ENCODE measurements around the gene DIP2C. TPM values are rescaled to one million over a fixed set of nuclear protein-coding genes. Genes with fewer than 3 reads are reported as not detected.
"Not testable (repeated sequence)": the region's sequence is repeated elsewhere in the genome, so short reads cannot be mapped to it uniquely, and the experiment has no call there.

DIP2C gene
- total RNA-seq, 2 donors from 2014 or later: 21.6 to 30.5 TPM

DNA sequence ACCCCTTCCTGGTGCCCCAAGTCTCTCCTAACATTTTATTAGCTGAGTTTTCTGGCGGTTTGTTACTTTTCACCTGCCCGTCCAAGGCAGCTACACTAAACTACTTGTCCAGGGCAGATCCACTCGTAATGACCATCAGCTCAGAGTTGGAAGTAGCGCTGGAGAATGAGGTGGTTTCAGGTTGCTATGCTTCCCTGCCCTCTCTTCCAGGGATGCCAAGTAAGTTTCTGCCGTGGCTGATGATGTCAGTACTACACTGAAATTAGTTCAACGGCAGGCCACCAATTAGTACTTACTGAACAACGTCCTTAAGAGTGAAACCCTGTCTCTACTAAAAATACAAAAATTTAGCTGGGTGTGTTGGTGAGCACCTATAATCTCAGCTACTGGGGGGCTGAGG lies 55.2 kb downstream of the DIP2C start:
- ATAC-seq (peak in 1 of 2 donors; percentile 39), DNase-seq (no peak)
- intact Hi-C loops (cut with DNase I): no loop called here

DNA sequence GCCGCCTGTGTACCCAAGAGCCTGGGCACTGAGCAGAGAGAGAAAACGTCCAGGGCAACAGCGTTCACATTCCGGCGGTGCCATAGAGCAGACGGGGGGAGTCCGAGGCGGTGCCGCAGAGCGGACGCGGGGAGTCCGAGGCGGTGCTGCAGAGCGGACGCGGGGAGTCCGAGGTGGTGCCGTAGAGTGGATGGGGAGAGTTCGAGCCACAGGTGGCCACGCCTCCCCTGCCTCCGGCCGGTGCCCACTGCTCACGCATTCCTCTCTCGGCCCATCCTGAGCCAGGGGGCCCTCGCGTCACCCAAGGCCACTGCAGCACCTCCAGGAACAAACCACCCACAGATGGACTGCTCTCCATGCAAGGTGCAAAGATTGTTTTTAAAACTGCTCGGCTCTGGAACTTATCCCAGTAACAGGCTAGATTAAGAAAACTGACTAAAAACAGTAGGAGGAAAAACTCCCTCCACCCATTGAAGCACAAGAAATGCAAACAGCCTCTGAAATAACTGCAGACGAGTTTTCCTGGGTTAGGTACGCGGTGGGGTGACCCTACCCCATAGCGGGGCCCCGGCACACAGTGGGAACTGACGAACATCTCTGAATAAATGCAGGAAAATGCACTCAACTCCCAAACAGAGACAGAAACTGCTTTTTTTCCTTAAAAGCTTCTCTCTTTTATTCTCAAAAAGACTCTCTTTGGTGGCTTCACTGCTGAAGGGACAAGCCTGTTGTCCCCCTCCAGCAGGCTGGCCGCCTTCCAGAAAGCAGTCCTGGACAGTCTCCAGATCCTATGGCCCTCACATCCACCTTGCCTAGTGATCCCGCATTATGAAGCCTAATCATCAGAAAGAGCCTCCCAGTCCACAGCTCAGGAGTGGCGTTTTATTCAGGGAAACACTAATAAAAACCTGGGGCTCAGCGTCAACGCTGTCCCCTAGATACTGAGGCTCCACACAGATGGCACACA lies 55.9 kb downstream of the DIP2C start:
- intact Hi-C loops (cut with DNase I): no loop called here
- no peak for DNase-seq
- ATAC-seq: peak in 1 of 2 donors; percentile 26

DNA sequence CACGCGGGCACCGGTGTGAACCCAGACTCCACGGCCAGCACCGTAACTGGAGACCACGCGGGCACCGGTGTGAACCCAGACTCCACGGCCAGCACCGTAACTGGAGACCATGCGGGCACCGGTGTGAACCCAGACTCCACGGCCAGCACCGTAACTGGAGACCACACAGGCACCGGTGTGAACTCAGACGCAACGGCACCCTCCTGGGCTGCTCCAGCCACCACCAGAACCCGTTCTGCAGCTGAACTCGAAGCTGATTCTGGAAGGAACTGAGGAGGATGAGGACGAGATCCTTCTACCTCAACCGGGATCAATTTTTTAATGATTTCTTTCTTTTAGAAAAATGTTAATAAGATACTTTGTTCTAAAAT lies 56.7 kb downstream of the DIP2C start:
- intact Hi-C loops (cut with DNase I); ATAC-seq; DNase-seq: not testable (repeated sequence)

DNA sequence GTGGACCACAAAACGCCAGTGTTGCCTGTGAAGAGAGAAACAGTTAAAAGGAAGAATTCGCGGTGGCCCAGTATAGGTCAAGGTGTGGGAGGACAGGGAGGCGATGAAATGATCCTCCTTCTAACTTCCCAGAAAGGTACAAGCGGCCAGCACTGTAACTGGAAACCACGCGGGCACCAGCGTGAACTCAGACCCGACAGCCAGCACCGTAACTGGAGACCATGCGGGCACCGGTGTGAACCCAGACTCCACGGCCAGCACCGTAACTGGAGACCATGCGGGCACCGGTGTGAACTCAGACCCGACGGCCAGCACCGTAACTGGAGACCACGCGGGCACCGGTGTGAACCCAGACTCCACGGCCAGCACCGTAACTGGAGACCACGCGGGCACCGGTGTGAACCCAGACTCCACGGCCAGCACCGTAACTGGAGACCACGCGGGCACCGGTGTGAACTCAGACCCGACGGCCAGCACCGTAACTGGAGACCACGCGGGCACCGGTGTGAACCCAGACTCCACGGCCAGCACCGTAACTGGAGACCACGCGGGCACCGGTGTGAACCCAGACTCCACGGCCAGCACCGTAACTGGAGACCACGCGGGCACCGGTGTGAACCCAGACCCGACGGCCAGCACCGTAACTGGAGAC lies 57.2 kb downstream of the DIP2C start:
- ATAC-seq; intact Hi-C loops (cut with DNase I); DNase-seq: not testable (repeated sequence)

DNA sequence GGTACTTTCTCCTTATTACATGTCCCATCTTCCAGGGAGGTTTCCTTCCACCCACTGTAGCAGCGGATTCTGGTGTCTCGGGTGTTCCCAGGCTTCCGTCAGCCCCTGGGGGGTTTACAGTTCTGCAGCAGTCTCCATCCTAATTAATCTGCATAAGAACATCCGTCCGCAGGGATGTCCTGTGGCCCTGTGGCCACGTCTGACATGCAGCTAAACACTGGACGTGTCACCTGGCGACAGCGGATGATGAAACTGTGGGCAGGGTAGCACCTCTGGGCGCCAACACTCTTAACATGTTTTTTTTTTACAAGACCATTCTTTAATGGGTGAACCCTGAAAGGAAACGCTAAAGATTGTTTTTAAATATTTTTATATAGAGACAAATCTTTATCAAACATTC lies 58.2 kb downstream of the DIP2C start:
- ATAC-seq: no peak
- DNase-seq: no peak
- intact Hi-C loops (cut with DNase I): no loop called here

DNA sequence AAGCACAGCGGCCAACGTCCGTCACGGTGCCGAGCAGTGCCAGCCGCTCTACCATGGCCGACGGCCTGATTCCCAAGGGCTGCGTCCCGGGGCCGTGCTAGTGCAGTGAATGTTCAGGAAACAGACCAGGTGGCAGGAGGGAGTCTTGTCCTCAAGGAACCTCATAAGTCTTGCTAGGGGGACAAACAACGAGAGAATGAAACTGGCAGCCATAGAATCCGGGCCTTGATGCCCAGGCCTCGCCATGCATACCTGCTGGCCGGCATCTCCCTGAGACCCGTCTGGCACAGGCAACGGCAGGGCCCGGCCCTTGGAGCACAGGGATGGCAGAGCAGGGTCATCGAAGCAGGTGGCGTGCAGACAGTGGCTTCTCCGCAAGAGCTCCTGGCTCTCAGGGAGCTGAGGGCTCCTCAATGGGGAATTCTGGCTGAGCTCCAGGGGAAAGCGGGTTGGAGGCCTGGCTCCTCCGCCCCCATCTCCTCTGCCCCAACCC lies 58.8 kb downstream of the DIP2C start:
- intact Hi-C loops (cut with DNase I): no loop called here
- DNase-seq (no peak), ATAC-seq (no peak)

DNA sequence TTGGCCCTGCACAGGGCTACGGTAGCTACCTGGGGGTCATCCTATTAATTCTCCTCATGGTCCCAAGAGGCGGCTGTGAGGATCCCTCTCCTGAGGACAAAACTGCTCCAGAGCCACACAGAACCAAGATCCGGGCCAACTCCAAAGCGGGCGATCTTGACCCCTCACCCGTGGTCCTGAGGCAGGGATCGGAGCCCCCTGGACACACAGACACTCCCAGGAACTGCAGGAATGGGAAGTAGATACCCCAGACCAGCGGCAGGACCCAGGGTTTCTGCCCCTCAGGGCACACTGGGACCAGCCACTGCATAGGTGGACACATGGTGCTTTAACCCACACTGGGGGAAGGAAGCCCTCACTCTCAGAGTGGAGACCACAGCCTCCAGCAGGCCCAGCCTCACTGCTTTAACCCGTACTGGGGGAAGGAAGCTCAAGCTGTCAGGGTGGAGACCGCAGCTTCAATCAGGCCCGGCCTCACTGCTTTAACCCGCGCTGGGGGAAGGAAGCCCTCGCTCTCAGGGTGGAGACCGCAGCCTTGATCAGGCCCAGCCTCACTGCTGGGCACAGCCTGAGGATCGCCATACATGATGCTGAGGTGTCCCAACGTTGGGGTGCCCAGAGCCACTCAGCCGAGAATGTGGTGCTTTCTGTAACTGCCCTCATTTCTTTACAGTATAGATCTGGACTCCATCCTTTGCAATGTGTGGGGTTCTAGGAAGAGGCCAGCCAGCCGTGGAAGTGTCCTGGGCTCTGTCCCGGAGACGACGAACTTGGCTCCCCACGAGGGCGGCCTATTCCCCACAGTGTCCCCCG lies 60.1 kb downstream of the DIP2C start:
- DNase-seq (no peak), ATAC-seq (no peak)
- intact Hi-C loops (cut with DNase I): loop anchor here in 1 of 2 donors (5.0 to 10.0 kb wide), 2 partner anchors 58 to 115 kb away; partner anchors contain the start of gene DIP2C

DNA sequence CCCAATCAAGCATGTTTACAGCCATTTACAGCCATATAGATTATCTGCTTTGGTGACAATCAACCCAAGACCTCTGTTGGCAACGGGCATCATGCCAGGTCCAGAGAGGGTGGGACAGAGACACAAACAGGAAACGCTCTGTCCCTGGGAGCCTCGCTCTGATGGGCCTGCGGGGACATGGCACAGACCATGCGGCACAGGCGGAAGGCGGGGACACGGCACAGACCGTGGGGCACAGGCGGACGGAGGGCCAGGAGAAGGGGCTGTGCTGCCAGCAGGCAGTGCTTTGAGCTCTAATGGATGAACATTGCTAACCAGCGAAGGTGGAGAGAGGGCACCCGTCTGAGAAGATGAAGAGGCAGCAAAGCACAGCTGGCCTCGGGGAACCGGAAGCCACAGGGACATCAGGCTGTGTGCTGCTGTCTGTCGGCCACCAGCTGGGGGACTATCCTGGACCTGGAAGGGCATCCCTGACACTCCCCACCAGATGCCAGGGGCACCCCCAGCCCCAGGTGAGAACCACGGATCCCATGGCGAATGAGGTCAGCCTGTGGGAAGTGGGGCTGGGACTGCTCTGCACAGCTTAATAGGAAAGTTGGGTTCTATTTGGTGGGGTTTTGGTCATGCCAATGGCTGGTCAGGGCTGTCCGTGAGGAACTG lies 61.0 kb downstream of the DIP2C start:
- ATAC-seq (no peak), DNase-seq (no peak)
- intact Hi-C loops (cut with DNase I): loop anchor here in 1 of 2 donors (5.0 to 10.0 kb wide), 2 partner anchors 59 to 114 kb away; partner anchors contain the start of gene DIP2C

DNA sequence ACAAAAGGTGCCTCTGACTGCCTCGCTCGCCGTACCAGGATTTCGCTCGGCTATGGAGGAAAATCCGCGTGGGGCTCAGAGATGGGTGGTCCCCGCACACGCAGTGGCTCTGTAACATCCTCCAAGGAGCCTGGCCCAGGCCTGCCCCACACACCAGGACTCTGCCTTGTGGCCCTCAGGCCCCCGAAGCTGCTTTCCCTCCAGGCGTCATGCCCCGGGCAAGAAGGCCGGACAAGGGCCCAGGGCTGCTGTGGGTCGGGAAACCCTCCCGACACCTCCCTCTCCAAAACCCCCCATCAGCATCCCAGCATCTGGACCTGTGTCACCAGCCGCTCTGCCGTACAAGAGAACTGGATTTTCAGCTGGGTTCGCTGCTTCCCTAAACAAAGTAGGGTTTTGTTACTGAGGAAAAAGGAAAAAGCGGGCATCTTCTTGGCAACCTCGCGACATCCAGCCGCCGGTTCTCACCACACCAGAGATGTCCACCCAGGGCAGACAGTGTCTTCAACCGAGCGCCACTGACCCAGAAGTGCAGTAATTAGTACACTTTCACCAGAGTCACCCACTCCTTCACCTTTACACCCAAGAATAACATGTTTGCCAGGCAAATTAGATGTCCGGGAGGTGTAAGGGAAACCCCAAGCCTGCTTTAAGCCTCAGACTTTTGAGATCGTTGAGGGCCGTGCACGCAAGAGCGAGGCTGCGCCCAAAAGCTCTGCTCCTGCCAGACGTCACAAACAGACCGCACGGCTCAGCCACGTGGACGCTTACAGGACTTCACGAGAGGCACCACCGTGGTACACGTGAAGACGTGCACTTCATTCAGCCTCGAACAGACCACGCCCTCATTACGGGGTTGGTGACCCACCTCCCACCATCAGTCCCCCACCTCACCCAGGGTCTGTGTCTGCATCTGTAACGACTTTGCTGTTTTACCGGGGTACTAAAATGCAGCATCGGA lies 62.2 kb downstream of the DIP2C start:
- ATAC-seq (no peak), DNase-seq (no peak)
- intact Hi-C loops (cut with DNase I): loop anchor here in 1 of 2 donors (5.0 to 10.0 kb wide), 2 partner anchors 60 to 113 kb away; partner anchors contain the start of gene DIP2C

DNA sequence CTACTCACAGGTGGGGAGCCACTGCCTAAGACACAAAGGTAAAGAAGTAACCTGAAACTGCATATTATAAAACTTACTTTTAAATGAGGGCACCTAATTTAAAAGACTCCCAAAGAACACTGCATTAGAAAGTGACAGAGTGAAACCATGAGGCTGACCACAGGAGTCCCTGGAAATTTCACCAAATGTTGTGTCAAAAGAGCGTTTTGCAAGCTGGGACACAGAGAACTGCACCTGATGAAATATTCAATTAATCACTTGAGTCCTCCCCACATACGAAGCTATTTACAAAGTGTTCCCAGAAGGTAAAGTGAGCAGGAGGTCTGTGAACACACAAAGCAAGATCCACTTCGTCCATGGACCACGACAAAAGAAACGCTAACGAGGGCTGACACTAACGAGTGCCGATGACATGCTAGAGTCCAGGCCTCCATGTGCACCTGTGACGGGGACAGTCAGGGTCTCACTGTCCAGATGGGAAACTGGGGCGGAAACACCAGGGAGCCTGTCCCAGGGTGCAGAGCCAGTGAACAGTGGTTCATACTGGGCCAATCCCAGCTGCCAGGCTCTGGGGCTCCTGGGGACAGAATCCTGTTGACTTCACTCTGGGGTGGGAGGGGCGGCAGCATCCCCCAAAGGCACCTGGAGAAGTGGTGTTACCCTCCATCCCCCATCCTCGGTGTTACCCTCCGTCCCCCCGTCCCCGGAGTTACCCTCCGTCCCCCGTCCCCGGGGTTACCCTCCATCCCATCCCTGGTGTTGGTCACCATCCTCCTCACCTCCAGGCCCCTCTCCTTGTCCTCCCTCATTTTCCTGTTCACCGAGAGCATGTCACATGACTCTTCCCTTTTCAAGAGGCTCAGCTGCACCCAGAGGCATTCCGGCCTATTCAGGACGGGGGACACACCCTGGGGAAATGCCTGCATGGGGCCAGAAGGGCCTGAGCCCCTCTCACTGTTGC lies 63.4 kb downstream of the DIP2C start:
- no peak for DNase-seq
- intact Hi-C loops (cut with DNase I): loop anchor here in 1 of 2 donors (5.0 to 10.0 kb wide), 2 partner anchors 61 to 111 kb away; partner anchors contain the start of gene DIP2C
- no peak for ATAC-seq

DNA sequence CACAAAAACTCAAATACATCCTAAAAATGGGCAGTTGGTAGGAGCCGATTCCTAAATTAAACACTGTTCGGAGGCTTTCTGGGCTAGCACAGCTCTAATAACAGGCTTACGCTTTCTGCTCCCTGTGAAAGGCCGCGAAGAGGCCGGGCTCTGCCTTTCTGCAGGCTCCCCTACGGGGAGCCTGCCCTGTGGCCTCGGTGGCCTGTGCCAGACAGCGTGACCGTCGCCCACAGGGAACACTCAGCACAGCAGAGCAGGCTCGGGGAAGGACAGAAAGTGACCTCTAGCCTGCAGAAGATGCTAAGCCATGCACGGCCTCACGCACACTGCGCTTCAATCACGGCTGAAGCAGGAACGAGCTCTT lies 64.2 kb downstream of the DIP2C start:
- ATAC-seq (peak; percentile 79 to 85), DNase-seq (peak; percentile 73)
- intact Hi-C loops (cut with DNase I): loop anchor here in 1 of 2 donors (5.0 to 10.0 kb wide), 2 partner anchors 62 to 111 kb away; partner anchors contain the start of gene DIP2C

DNA sequence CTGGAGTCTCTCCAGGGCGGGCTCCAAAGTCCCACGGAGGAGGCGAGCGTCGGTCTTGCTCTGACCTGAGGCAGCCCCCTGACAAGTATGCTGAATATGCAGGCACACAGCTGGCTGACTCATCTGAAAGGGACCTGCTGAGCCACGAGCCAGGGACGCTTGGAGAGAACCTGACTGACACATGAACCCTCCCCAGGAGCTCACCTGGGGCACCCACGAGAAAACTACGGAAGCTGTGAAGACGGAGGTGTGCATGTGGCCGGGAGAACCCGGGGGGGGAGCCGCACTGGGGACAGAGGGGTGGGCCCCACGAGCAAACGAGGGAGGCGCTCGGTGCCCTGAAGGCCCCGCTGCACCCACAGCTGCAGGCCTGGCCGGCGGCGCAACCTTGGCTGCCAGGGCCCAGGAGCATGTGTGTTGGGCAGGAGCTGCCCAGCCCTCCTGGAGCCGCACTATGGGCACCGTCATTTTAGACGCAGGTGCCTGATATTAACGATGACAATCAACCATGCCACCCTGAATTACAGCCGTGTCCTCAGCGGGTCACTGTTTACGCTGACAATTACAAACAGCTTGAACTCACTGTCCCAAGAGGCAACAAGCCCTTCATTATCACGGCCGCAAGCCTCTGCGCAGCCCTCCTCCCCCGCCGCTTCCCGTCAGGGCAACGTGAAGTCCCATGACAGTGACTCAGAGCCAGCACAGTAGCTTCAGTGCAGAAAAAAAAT lies 64.7 kb downstream of the DIP2C start:
- intact Hi-C loops (cut with DNase I): loop anchor here in 1 of 2 donors (5.0 to 10.0 kb wide), 2 partner anchors 63 to 110 kb away; partner anchors contain the start of gene DIP2C
- peak; percentile 82 for DNase-seq
- ATAC-seq: peak; percentile 86 to 88

DNA sequence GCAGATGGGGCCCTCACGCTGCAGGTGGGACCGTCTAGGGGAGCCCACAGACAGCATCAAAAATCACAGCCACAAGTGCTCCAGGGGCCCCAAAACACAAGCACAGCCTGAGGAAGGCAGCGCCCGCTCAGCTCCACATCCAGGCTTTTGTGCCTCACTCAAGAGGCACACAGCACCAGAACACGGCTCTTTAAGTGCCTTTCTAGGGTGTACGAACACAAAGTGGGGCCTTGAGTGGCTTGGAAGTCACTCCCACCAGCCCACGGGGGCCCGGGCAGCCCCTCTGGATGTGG lies 65.2 kb downstream of the DIP2C start:
- DNase-seq: no peak
- peak in 1 of 2 donors; percentile 1 for ATAC-seq
- intact Hi-C loops (cut with DNase I): loop anchor here in 1 of 2 donors (10.0 kb wide), 1 partner anchor 109 kb away; no protein-coding TSS in a partner anchor

DNA sequence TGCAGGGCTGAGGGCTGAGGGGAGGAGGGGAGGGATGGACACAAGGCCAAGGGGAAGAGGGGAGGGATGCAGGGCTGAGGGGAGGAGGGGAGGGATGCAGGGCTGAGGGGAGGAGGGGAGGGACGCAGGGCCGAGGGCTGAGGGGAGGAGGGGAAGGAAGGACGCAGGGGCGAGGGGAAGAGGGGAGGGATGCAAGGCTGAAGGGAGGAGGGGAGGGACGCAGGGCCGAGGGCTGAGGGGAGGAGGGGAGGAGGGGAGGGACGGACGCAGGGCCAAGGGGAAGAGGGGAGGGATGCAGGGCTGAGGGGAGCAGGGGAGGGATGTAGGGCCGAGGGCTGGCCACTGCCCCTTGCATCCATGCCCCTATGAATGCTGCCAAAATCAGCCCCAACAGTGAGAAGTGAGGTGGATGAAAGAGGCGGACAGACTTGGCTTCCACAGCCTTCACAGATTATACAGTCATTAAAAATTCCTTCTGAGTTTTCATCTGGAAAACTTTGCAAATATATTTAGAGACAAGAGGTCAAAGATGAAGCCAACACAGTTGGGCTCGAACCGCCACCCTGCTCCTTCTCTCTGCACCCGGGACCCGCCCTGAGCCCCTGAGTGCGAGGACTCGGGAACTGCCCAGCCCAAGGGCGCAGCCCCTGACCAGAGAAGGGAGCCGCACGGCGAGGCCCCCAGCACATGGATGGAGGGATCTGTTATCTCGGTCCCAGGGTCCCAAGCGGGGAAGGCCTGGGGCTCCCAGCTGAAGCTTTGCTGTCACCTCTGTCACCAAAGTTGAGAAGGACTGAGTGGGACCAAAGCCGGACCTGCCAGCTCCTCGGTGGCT lies 65.8 kb downstream of the DIP2C start:
- DNase-seq (no peak), ATAC-seq (no peak)
- intact Hi-C loops (cut with DNase I): loop anchor here in 1 of 2 donors (10.0 kb wide), 1 partner anchor 109 kb away; no protein-coding TSS in a partner anchor

DNA sequence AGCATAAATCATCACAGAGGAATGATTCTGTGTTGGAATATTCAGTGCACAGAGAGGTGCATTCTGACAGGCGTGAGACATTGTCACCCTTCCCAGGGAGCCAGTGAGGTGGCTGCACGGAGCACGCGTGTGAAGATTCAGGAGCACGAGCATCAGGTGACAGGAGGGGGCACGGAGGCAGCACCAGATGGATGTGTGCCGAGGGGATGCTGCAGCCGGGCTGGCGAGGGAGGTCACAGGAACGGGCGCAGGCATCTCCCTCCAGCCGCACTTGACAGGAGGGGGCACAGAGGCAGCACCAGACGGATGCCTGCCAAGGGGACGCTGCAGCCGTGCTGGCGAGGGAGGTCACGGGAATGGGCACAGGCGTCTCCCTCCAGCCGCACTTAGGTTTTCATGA lies 66.5 kb downstream of the DIP2C start:
- ATAC-seq (no peak), DNase-seq (no peak)
- intact Hi-C loops (cut with DNase I): loop anchor here in 1 of 2 donors (10.0 kb wide), 1 partner anchor 108 kb away; no protein-coding TSS in a partner anchor
